LNCaP clone FGC (cell line): ENCODE data around the gene ZBTB47.

Experiments
- DNase-seq: peaks from one replicate; pipeline ENCODE4 v3.0.0-alpha.2; 2011; ENCODE audit warnings: low read depth
- H3K4me3 ChIP-seq: 2 replicates; pipeline ENCODE4 v1.5.1; 2011; ENCODE audit warnings: mild to moderate bottlenecking, low read depth, low read length, control low read depth
- CTCF ChIP-seq: IDR thresholded peaks from 2 replicates; pipeline ENCODE4 v1.5.1; 2012; ENCODE audit warnings: mild to moderate bottlenecking; ENCODE audit not compliant: control insufficient read depth, insufficient read depth; ENCODE audit errors: extremely low read depth

Gene ZBTB47

GRCh38 chr3:42713747-42714146 lies 60.2 kb downstream of the ZBTB47 start:
- TF ChIP-seq CTCF, result no peak
- DNase-seq, result no peak
- H3K4me3 ChIP-seq, result no peak overlapping the region

- no peak for TF ChIP-seq CTCF
- no peak overlapping the region for H3K4me3 ChIP-seq
- DNase-seq, result no peak
Observed at GRCh38 chr3:42714171-42714852, 60.8 kb downstream of the ZBTB47 start.
